ENCODE results near the gene PIGK. TPM values are rescaled to one million over a fixed set of nuclear protein-coding genes. Genes with fewer than 3 reads are reported as not detected.
"Not testable (repeated sequence)": the region's sequence is repeated elsewhere in the genome, so short reads cannot be mapped to it uniquely, and the experiment has no call there.

Gene PIGK
- 32.5 TPM for total RNA-seq

DNA sequence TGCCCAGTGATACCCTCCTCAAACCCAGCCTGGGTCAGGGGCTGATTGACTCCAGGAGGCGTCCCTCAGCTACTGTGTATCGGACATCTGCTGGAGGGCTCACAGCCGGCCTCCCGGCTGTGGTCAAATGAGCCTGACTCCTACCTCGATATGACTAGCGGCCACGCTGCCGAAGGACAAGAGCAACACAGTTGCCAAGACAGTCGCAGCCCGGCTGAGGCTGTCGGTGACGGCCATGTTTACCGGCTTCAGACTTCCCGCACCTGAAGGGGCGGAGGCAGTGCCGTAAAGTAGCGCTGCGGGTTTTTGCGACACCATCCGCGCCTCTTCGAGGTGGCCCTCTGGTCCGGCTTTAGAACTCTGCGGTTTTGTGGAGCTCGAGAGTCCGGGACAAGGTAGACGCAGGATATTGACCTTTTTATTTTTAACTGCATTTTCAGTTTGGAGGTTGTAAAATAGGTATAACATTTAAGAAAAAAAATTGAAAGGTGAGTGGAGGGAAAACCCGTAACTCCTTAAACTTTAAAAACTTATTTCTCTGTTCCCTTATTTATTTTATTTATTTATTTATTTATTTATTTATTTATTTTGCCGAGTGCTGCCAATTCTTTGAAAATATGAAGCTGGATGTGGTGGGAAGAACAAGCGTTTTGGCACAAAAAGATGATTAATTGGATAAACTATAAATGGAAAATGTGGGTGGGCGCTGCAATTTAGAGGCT, at the start of gene PIGK:
Gene PIGK (minus strand): TSS at position 265 of the 722 bp plus-strand sequence. CDS start 28 bp downstream, at position 237.
- peak; percentile 97 for ATAC-seq
- intact Hi-C loops (cut with DNase I) = no loop called here
- DNase-seq (ENCODE audit: low spot score) = peak; percentile 91

DNA sequence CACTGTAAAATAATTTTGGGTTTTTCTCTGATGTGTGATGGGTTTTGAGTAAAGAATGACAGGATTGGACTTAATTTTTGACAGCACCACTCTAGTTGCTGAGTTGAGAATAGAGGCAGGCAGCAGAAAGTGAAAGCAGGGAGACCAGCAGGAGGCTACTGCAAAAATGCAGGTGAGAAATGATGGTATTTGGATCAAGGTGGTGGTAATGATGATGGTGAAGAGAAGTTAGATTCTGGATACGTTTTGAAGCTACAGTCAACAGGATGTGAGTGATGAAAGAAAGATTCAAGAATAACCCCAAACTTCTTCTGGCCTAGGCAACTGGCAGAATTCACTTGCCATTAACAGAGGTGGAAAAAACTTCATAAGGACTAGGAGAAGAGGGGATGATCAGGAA, 47.8 kb upstream of the PIGK start:
- ATAC-seq (no peak), DNase-seq (ENCODE audit: low spot score) (no peak)
- intact Hi-C loops (cut with DNase I) = no loop called here

DNA sequence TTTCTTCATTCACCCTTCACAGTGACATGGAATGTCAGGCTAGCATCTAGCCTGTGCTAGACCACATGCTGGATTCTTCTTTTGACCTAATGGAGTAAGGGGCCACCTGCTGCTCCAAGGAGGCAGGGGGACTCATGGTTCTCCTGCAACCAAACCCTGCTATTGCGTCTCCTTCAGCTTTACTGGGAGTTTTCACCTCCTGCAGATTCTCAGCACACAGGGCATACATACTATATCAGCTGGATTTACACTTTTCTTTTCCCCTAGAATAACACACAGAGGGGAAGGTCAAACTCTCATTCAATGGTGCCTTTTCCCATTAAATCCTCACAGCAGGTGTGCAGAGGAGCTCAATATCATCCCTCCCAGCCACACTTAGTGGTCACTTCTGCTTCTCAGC, 46.0 kb upstream of the PIGK start:
- intact Hi-C loops (cut with DNase I) = no loop called here
- DNase-seq (ENCODE audit: low spot score) = no peak
- ATAC-seq = no peak

DNA sequence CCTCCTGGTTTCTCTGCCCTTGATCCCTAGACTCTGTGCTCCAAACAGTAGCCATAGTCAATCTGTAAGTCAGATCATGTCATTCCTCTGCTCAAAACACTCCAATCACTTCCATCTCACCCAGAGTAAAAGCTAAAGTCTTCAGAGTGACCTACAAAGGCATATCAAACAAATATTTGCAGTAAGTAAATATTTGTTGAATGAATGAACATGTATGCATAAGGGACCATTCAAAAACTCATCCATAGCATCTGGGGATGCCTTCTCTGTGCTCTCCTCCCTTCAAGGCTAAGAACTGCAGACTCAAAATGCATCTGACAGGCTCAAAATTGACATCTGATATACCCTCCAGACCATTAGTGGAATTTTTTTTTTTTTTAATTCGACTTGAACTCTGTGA, 44.5 kb upstream of the PIGK start:
- DNase-seq (ENCODE audit: low spot score) (no peak), ATAC-seq (no peak)
- intact Hi-C loops (cut with DNase I) = no loop called here

DNA sequence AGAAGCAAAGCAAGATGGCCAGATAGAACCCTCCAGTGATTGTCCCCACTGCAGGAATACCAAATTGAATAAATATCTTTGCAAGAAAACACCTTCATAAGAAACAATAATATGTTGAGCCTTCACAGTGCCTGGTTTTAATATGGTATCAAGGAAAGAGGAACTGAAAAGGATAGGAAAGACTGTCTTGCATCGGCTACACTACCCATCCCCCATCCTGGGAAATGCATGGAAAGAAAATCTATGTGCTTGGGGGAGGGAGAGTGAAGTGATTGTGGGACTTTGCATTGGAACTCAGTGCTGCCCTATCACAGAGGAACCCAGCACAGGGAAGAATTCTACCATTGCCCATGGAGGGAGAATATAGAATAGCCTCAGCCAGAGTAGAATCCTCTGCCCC, 34.0 kb upstream of the PIGK start:
- DNase-seq (ENCODE audit: low spot score) (no peak), ATAC-seq (no peak)
- intact Hi-C loops (cut with DNase I) = no loop called here

DNA sequence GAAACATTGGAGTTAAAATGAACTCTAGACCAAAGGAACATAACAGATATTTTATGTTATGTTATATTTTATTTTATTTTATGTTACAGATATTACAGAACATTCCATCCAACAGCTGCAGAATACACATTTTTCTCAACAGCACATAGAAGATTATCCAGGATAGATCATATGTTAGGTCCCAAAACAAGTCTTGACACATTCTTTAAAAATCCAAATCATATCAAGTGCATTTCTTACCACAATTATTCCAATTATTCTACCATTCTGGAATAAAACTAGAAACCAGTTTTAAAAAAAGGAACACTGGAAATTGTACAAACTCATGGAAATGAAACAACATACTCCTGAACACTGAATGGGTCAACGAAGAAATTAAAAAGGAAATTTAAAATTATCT, 30.9 kb upstream of the PIGK start:
- intact Hi-C loops (cut with DNase I) = no loop called here
- DNase-seq (ENCODE audit: low spot score) = no peak
- no peak for ATAC-seq

DNA sequence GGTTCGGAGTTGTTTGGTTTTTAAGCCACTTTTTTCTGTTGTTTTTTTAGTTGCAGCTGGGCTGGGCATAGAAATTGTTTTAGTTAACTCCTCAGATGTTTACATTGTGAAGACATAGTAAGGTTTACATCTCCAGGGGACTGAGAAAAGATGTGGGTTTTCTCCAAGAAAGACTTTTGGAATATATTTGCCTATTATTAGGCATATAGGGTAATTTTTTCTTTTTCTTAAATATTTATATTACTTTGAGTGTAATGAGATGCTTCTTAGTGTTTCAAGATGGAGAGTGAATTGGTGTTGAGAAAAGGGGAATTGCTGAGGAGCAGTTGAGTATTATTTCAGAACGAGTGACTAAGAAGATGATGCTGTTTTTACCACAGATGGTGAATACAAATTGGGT, 26.6 kb upstream of the PIGK start:
- intact Hi-C loops (cut with DNase I) = no loop called here
- DNase-seq (ENCODE audit: low spot score) (no peak), ATAC-seq (no peak)

DNA sequence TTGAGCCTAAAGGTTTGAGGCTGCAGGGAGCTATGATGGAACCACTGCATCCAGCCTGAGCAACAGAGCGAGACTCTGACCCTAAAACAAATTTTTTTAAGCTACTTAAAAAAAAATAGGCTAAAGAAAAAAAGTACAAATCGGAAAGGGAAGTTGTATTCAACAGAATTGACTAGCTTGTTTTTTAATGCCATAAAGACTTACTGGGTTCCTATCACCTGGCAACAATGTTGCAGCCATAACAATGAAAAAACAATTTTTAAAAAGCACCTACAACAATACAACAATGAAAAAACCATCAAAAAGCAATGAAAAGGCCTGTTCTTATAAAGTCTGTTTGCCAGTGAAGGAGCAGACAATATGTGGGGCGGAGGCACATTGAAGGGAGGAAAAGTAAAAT, 20.1 kb upstream of the PIGK start:
- ATAC-seq (no peak), DNase-seq (ENCODE audit: low spot score) (no peak)
- intact Hi-C loops (cut with DNase I) = no loop called here

DNA sequence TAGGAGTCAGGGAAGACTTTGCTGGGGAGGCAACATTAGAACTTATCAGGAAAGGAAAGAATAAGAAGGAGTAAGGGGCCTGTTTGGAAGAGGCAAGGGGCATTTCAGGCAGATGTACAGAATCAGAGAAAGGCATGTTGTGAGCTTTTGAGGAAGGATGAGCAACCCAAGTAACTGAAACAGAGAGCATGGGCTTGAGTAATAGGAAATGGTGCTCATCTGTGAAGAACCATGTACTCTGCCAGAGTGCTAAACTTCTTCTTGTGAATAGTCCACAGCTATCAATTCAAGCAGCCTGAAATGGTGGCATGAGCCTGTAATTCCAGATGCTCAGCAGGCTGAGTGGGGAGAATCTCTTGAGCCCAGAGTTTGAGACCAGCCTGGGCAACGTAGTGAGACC, 19.2 kb upstream of the PIGK start:
- ATAC-seq = no peak
- DNase-seq (ENCODE audit: low spot score) = no peak
- intact Hi-C loops (cut with DNase I) = no loop called here

DNA sequence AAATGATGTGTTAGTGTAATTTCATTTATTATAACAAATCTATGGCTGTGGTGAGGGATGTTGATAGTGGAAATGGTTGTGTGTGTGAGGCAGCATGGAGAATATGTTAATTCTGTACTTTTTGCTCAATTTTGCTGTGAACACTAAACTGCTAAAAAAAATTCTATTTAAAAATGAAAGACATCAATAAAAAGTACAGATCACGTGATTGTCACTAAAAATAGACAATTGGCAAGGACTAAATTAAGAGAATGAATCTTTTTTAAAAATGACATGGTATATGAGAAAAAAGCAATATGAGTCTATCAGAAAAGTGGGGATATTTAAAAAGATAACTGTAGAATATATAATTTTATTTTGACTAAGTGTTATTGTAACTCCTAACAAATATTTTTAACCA, 15.7 kb upstream of the PIGK start:
- no peak for DNase-seq (ENCODE audit: low spot score)
- no peak for ATAC-seq
- intact Hi-C loops (cut with DNase I) = no loop called here

DNA sequence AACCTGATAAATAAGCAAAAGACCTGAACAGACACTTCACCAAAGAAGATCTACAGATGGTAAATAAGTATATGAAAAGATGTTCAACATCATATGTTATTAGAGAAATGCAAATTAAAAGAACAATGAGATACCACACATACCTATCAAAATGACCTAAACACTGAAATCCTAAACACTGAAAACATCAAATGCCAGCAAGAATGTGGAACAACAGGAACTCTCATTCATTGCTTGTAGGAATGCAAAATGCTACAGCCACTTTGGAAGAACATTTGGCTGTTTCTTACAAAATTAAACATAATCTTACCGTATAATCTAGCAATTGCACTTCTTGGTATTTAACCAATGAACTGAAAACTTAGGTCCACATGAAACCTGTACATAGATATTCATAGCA, 14.9 kb upstream of the PIGK start:
- intact Hi-C loops (cut with DNase I) = no loop called here
- DNase-seq (ENCODE audit: low spot score) (no peak), ATAC-seq (no peak)

DNA sequence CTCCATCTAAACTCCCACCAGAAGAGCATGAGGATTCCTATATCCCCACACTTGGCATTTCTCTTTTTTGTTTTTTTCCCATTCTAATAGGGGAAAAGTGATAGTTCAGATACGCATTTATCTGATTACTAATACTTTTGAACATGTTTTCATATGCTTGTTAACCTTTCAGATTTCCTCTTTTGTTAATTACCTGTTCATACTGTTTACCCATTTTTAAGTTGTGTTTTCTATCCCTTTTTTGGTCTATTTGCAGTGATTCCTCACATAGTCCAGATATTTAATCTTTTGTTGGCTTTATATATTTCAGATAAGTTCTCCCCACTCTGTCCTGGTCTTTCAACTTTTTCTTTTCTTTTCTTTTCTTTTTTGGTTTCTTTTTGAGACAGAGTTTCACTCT, 13.6 kb upstream of the PIGK start:
- intact Hi-C loops (cut with DNase I) = no loop called here
- ATAC-seq = no peak

DNA sequence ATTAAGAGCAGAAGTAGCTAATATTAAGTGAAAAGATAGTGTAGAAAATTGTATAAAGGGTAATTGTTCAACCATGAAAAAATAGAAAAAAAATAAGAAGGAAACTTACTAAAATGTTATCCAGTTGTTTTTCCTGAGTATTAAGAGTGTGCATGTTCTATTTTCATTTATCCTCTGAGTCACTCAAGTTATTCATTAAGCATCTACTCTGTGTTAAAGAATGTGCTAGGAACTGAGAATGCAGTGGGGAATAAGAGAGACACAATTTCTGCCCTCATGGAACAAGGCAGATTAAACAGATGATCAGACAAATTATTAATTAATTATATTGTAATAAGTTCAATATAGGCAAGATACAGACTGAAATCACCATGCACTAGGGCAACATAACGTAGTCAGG, 10.8 kb upstream of the PIGK start:
- intact Hi-C loops (cut with DNase I) = no loop called here
- DNase-seq (ENCODE audit: low spot score) (no peak), ATAC-seq (no peak)

More for the DNA sequence above, 13.6 kb upstream of the PIGK start:
- DNase-seq (ENCODE audit: low spot score) = no peak

DNA sequence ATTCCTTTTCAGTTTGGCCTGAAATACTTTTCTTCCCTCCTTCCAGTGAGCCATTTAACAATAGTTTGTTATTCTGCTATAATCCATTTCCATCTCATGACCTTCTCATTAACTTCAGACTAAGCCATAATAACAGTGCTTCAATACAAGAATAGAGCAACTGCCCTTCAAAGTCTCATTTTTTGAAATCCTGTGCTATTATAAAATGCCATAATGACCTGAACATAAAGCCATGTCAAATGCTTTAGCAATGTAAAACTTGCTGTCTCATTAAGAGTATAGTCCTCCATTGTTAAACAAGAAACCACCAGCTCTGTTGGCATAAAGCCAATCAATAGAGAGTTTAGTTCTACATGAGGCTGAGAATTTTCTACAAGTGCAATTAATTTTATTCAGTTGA, 9.6 kb upstream of the PIGK start:
- DNase-seq (ENCODE audit: low spot score) (no peak), ATAC-seq (no peak)
- intact Hi-C loops (cut with DNase I) = no loop called here

DNA sequence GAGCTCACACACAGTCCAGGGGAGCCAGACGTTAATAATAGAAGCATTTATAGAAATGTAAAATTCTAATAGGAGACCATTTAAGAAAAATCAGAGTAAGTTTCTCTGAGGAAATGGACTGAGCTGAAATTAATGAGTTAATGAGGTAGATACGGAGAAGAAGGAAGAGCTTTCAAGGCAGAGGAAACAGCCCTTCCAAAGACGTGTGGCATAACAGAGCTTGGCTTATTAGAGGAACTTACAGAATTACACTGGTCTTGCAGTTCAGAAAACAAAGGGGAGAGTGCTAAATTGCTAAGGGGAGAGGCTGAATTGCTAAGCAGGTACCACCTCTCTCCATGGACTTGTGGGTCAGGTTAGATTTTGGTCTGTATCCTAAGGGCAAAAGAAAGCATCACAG, 8.2 kb upstream of the PIGK start:
- intact Hi-C loops (cut with DNase I) = no loop called here

DNA sequence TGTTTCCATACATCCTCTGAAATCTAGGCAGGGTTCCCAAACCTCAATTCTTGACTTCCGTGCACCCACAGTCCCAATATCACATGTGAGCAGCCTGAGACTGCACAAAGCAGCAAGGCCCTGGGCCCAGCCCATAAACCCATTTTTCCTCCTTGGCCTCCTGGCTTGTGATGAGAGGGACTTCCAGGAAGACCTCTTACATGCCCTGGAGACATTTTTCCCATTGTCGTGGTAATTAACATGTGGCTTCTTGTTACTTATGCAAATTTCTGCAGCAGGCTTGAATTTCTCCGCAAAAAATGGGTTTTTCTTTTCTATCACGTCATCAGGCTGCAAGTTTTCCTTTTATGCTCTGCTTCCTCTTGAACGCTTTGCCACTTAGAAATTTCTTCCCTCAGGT, 3.3 kb upstream of the PIGK start:
- intact Hi-C loops (cut with DNase I) = no loop called here
- DNase-seq (ENCODE audit: low spot score) = no peak

More for the DNA sequence above, 8.2 kb upstream of the PIGK start:
- no peak for ATAC-seq
- no peak for DNase-seq (ENCODE audit: low spot score)

DNA sequence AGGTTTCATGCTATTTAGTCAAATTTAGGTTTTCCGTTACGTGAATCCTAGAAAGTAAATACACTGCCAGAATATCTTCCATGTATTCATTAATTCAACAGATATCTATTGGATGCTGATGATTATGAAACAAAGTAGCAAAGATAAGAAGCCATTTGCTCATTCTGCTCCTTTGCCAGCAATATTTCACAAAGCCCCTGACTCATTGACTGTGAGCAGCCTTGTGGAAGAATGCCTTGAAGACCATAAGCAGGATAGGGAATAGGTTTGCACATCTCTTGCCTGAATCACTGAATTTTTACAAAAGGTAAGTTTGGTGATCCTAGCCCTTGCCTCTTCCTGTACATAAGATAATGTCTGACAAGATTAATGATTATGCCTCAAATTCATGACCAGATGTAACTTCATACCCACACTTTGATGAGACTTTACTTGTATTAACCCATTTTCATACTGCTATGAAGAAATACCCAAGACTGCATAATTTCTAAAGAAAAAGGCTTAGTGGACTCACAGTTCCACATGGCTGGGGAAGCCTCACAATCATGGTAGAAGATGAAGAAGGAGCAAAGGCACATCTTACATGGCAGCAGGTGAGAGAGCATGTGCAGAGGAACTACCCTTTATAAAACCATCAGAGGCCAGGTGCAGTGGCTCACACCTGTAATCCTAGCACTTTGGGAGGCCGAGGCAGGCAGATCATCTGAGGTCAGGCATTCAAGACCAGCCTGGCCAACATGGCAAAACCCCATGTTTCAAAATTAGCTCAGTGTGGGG, 1.6 kb upstream of the PIGK start:
- DNase-seq (ENCODE audit: low spot score) (no peak), ATAC-seq (no peak)
- intact Hi-C loops (cut with DNase I) = no loop called here

More for the DNA sequence above, 3.3 kb upstream of the PIGK start:
- ATAC-seq = no peak

DNA sequence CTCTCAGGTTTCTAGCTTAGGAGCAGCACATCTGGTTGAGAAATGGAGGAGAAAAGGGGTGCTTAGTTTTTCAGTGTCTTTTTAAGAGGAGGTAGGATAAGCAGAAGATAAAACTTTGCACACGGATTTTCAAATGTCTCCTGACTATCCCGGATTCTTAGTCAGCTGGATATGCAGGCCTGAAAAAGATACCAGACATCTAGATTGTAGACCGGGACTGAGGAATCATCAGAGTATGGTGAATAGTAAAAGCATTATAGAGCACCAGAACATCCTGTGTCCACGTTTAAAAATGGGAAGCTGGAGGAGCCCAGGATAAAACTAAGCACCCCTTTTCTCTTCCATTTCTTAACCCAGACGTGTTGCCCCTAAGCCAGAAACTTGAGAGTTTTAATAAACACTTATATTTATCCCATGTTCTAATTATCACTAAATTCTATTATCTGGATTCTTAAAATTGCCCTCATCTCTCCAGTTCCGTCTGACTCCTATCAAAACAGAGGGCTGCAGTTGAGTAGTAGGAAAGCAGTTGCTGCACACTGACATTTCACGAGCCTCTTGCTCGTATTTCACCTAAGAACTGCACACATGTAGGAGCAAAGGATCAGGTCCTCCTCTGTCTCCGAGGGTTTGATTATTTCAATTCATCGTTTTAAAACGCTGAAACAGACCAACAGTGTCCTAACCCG, 609 bp downstream of the PIGK start:
- ATAC-seq (peak; percentile 67), DNase-seq (ENCODE audit: low spot score) (no peak)
- intact Hi-C loops (cut with DNase I) = no loop called here

DNA sequence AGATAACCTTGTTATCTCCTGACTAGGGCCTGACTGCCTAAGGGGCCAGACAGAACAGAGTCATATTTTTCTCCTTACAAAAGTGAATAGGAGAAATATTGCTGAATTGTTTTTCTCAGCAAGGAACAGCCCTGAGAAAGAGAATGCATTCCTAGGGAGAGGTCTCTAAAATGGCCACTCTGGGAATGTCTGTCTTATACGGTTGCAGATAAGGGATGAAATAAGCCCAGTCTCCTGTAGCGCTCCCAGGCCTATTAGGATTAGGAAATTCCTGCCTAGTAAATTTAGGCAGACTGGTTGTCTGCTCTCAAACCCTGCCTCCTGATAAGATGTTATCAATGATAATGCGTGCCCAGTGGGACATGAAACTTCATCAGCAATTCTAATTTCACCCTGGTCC, 15.2 kb downstream of the PIGK start:
- DNase-seq (ENCODE audit: low spot score); intact Hi-C loops (cut with DNase I); ATAC-seq: not testable (repeated sequence)

DNA sequence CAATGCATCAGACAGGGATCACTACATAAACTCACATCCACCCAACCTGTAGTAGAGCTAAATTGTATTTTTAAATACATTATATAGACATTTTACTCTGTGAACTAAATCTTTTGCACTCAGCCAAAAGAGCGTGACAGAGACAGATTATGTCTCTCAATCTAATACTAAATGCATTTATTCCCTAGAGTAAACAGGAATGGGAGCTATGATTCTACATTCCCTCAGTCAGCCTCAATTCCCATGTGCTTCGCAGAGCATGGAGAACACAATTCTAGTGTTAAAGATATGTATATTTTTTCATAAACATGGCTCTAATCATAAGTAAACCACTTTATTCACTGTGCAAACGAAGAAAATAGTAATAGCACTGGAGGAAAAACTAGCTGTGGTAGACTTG, 16.5 kb downstream of the PIGK start:
- no peak for DNase-seq (ENCODE audit: low spot score)

More for the DNA sequence above, 16.5 kb downstream of the PIGK start:
- intact Hi-C loops (cut with DNase I) = no loop called here
- no peak for ATAC-seq
